NCI-H2107 treated with DMSO at 0.1 percent for 48 hours (cell line): ENCODE data around the gene MAS1L.
"Not testable (repeated sequence)": the region's sequence is repeated elsewhere in the genome, so short reads cannot be mapped to it uniquely, and the experiment has no call there.

ENCODE experiments used
- DNase-seq: peaks from one replicate; lab custom pipeline; 2025; ENCODE audit not compliant: unreplicated experiment; lab: John Stamatoyannopoulos, UW

The MAS1L gene

DNA sequence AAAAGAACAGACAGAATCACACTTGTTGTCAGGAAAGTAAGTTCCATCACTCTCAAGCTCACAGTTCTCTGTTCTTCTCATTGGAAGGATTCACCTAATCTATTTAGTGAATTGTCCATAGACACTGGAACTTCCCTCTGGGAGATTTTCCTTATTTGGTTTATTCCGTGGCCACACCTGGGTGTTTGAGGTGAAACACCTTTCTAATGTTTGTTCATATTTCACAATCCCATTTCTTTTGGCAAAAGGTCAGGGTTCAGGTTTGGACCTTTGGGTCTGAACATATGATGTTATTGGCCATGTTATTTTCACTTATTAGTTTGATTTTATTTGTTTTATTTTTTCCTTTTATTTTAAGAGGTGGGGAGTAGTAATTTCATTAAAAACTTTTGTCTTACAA is 4.0 kb downstream of the MAS1L start:
- no peak for DNase-seq

DNA sequence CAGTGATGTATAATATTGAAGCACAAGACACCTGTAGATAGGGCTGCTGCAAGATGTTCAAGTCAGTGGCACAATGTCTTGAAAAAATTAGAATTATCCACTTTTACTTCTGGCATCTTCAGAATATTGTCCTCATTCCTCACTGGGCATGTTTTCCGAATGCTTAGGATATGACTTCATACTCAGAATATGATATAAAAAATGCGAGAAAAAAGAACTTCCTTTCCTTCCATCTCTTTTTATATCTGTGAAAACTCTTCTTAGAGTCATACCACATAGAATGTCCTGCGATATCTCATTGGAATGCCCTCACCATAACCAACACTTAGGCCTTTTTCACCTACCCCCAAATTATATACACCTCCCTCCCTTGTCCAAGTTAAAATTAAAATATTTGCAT is 4.6 kb downstream of the MAS1L start:
- DNase-seq: no peak

DNA sequence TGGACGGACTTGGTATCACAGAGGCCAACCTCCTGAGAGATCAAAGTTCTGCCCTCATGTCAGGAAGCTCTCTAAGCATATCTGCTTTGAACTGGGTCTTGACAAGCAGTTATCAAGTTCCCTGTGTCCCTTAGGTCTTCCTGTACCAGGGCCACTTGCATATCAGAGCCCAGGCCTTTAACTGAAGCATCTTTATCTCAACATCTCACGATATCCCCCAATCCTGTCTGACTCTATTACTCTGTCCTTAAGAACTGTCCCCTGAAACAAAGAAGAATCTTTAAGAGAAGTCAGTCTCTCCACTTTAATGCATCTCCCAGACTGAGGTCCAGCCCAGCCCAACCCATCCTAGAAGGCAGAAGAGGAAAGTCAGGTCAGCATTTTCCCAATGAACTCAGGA is 8.2 kb downstream of the MAS1L start:
- no peak for DNase-seq

DNA sequence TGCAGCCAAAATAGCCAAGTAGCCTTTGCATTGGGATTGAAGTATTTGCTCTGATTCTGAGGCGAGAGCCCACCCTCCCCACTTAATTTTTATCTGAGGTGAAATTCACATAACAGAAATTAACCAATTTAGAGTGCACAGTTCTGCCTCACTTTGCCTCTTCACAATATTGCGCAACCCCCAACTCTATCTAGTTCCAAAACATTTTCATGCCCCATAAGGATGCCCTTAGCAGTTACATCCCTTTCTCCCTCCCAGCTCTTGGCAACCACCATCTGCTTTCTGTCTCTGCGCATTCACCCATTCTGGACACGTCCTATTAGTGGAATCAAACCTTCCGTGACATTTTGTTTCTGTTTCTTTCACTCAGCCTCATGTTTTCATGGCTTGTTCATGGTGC is 9.0 kb downstream of the MAS1L start:
- DNase-seq: no peak

DNA sequence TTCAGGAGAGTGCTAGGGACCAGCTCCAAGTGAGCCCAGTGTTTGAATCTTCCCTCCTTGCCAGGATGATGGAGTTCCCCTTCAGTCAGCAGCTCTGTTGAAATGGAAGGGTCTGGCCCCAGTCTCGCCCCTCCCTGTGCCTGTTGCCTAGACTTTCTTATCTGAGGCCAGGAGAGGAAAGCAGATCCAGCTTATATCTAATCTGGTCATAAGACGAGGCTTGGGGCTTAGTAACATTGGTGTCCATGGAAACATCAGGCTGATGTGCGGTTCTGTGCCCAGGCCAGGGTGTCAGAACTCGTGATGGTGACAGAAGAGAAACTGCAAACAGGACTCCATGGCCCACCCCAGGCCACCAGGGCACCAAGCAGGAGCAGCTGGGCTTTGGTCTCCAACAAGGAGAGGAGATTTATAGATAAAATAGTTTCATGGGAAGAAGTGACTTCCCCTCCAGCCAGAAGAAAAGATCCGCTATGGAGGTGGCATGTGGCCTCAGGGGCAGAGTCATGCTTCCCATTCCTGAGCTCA is 9.8 kb downstream of the MAS1L start:
- no peak for DNase-seq

DNA sequence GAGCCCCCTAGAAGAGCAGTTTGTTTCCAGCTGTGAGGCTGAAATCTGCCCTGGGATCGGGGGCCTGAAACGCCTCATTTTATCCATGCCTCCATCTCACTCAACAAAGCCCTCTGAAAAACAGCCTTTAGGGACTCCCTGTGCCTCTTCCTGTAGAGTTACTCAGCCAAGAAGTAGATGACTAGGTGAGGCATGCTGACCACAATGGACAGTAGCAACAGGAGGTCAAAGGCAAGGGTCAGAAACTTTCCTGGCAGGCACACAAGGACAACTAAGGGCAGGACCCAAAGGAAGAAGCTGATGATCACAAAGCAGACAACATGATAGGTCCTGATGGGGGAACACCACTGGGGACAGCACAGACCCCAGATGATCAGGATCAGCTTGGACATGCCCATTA is 12.8 kb downstream of the MAS1L start:
- no peak for DNase-seq

DNA sequence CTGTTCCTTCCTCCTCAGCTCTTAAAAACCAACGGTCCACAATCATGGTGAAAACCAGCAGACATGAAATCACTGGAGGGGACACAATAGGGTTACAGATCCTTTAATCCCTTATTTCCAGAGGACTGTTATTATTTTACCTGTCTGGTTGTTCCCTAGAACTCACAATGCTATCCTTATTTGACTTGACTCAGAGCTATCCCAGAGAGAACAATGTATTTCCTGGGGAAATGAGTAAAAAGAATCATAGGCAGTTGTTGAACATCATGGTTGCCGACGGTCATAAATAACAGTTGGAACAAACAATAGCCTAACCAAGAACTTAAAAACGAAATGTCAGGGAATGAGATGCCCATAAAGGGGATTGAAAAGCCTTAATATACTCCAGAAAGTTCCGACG is 21.5 kb downstream of the MAS1L start:
- DNase-seq: no peak

DNA sequence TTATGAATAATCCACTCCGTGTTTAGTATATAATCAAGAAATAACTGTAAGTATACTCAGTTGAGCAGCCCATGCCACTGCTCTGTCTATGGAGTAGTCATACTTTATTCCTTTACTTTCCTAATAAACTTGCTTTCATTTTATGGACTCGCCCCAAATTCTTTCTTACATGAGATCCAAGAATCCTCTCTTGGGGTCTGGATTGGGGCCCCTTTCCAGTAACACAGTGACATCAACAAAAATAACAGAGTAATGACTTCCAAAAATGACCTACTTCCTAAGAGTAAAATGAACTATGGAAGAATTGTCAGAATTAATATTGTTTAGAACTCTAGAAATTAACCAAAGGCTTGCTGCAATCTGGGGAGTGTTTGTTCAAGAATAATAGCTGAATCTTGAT is 22.0 kb downstream of the MAS1L start:
- DNase-seq: no peak

DNA sequence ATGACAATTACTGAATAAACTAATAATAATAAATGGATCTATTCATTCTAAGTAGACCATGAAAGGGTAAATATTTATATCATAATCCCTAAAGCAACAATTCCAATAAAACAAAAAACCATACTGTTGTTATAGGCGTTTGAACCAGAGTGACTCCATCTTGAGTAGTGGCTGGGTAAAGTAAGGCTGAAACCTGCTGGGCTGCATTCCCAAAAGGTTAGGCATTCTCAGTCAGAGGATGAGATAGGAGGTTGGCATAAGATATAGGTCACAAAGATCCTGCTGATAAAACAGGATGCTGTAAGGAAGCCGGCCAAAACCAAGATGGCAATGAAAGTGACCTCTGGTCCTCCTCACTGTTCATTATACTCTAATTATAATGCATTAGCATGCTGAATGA is 22.5 kb downstream of the MAS1L start:
- no peak for DNase-seq

DNA sequence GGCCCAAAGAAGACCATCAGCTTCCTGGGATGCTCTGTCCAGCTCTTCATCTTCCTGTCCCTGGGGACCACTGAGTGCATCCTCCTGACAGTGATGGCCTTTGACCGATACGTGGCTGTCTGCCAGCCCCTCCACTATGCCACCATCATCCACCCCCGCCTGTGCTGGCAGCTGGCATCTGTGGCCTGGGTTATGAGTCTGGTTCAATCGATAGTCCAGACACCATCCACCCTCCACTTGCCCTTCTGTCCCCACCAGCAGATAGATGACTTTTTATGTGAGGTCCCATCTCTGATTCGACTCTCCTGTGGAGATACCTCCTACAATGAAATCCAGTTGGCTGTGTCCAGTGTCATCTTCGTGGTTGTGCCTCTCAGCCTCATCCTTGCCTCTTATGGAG is 25.7 kb downstream of the MAS1L start:
- no peak for DNase-seq

DNA sequence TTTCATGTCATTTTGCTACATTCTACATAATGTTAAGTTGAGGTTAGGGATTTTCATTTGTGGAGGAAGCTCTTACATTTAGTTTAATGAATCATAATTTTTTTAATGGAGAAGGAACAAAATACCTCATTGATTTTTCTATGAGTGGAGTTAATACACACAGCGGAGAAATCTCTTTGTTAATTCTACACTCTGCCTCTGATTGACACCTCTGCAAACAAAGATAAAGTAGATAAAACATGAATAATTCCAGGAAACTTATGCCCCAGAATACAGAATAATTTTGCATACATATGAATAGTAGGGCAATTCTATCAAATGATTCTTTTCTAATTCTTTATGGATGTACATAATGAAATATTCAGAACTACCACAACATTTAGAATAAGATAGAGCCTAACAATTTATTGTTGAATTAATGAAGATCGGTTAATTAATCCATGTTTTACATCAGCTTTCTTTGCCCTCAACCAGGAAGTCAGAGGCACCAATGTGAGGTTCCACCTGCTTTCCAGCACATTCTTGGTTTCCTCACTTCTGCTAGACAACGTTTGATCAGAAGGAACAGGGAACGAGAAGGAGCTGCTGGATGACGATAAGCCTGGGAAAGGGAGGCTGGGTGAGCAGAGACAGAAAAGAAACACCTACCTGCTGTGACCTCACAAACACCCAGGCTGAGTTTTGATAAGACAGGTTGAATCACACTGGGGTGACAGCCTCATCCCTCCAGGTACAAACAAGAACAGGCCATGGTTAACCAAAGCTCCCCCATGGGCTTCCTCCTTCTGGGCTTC is 26.5 kb downstream of the MAS1L start:
- no peak for DNase-seq

DNA sequence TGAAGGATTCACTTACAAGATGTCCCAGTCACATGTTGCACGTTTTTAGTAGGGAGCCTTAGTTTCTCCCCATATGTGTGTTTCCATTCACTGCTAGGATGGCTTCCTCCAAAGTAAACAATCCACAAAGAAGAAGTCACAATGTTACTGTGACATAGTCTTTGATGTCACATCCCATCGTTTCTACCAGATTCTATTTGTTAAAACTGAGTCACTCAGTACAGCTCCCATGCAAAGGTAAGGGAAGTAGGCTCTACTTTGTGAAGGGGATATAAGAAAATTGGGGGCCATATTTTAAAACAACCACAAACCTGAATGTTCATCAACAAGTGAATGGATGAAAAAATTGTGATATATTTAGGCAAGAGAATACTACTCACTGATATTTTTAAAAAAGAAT is 30.8 kb downstream of the MAS1L start, which contains the start of the genes OR11A1 and OR2H1:
TSS of gene OR11A1 (minus strand) at position 101 of the 400 bp plus-strand sequence. CDS start 29,430 bp downstream, outside the sequence.
TSS of gene OR2H1 (plus strand) at position 185 of the 400 bp plus-strand sequence. CDS start 4,615 bp downstream, outside the sequence.
- DNase-seq: no peak

DNA sequence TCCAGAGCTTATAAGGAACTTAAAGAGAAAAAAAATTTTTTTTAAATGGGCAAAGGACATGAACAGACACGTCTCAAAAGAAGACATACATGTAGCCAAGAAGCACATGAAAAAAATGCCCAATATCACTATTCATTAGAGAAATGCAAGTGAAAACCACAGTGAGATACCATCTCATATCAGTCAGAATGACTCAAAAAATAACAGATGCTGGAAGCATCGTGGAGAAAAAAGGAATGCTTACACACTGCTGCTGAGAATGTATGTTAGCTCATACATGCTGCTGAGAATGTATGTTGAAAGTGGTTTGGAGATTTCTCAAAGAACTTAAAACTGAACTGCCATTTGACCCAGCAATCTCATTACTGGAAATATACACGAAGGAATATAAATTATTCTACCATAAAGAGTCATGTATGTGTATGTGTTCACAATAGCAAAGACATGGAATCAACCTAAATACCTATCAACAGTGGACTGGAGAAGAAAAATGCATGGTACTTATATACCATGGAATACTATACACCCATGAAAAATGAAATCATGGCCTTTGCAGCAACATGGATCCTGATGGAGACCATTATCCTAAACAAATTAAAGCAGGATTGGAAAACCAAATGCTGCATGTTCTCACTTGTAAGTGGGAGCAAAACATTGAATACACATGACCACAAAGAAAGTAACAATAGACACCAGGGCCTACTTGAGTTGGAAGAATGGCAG is 36.1 kb downstream of the MAS1L start:
- no peak for DNase-seq

DNA sequence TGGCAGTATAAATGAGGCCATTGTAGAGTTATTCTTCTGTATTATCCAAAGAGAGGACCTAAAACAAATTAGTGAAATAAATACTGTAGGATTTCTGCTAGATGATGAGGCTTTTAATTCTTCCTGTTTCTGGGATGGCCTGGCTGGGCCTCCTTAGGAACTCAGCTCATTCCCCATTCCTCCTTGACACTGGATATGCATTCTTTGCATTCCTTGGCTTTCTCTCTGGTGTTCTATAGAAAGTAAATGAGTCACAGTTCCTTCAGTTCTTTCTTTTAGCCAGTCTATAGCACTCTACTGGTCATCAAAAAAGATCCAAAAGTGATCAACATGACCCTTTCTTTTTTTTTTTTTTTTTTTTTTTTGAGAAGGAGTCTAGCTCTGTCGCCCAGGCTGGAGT is 40.1 kb downstream of the MAS1L start:
- no peak for DNase-seq

DNA sequence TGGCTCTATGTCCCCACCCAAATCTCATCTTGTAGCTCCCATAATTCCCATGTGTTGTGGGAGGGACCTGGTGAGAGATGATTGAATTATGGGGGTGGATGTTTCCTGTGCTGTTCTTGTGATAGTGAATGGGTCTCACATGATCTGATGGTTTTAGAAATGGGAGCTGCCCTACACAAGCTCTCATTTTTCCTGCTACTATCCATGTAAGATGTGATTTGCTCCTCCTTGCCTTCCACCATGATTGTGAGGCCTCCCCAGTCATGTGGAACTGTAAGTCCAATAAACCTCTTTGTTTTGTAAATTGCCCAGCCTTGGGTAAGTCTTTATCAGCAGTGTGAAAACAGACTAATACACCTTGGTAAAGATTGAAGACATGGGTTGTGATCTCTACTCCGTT is 43.7 kb downstream of the MAS1L start:
- not testable (repeated sequence) for DNase-seq

DNA sequence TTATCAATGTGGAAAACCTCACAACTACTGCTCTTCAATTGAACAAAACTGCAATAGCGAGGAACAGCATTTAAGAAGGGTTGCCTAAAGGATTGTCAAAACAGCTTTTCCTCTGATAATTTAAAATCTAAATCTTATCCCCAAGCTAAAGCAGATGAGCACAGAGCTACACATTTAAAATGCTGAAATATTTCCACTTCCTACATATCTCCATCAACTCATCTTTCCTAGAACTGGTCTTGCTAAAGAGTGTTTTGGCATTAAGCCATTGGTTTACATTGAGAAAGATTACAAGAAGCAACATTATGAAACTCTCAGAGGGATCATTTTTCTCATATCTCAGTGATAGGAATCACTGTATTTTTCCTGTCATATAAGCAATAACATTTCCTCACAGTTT is 45.0 kb downstream of the MAS1L start:
- no peak for DNase-seq

DNA sequence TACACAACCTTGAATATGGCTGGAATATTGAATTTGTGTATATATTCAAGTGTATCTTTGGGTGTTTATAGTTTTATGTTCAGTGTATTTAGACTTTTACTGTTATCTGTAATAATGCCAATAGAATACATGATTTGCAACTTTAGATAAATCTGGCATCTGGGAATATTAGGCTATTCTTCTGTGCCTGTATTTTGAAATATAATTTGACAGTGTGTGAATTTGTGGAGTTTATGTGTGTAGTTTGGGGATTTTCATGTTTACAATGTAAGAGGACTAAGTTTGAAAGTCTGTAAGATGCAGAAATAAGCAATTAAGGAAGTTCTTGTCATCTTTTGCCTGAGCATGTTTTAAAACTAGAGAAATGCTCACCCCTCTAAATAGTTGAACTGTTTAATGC is 48.8 kb downstream of the MAS1L start, which contains the start of gene OR10C1:
TSS of gene OR10C1 (plus strand) at position 301 of the 400 bp plus-strand sequence. CDS start 710 bp downstream, outside the sequence.
- no peak for DNase-seq

DNA sequence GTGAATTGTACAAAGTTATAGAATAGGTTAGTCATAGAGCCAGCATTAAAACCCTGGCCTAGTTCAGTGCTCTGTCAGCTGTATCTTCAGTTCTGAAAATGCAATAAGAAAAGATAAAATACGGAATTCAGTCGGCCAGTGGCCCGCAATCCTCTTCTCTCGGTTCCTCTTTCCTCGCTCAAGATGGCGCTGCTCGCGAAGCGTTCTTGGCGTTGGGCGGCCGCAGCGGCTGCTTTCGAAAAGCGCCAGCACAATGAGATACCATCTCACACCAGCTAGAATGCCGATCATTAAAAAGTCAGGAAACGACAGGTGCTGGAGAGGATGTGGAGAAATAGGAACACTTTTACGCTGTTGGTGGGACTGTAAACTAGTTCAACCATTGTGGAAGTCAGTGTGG is 51.0 kb downstream of the MAS1L start:
- DNase-seq: not testable (repeated sequence)
